ENCODE data around the gene CRTAC1. TPM values are rescaled to one million over a fixed set of nuclear protein-coding genes. Genes with fewer than 3 reads are reported as not detected.

CRTAC1 gene
- polyA plus RNA-seq, 1 of the 3 experiments (the other 2 are of a cell fraction) = 0.05 TPM

- 17% methylated on average over 7 of the region's 7 CpGs for WGBS (ENCODE audit: low lambda C conversion rate)
- Histone ChIP-seq H3K36me3 (replicated peaks in 1 of 2; ENCODE audit: control insufficient read depth in 1 of 2, insufficient read depth in 2 of 2, low read length in 1 of 2) (no peaks in the 10 kb centered on the region), H4K20me1 (ENCODE audit: insufficient read depth) (no peaks in the 10 kb centered on the region), H3K9me3 (no peaks in the 10 kb centered on the region), H3F3A (replicated peaks; ENCODE audit: insufficient read depth) (no peaks in the 10 kb centered on the region), H3K27me3 (ENCODE audit: insufficient read depth) (peaks cover 5% of the 10 kb centered on the region; the same call in 1 of the 2 replicates), H3K79me2 (ENCODE audit: insufficient read depth) (no peaks in the 10 kb centered on the region), H3K4me3 (ENCODE audit: low read depth in 2 of 2, low read length in 1 of 2) (no peak overlapping the region), H3K4me1 (ENCODE audit: control insufficient read depth in 1 of 2, insufficient read depth in 2 of 2, low read depth in 1 of 2, low read length in 1 of 2) (peaks cover 0 to 2% of the 10 kb centered on the region in 2 experiments; a peak in 1 of 4 replicates), H2AFZ (ENCODE audit: low read depth) (no peak overlapping the region), H3K4me2 (no peak overlapping the region), H3K9me2 (no peaks in the 10 kb centered on the region), H3K27ac (ENCODE audit: low read depth in 2 of 2, low read length in 1 of 2) (no peak overlapping the region), H3K9ac (no peak overlapping the region)
- no peak for DNase-seq
- CTCF ChIA-PET = interaction anchor here (1.1 to 9.7 kb wide), 13 partner anchors 13 to 272 kb away, joined by 3 to 319 read pairs (median 8); partner anchors contain the start of gene CRTAC1
- TF ChIP-seq USF1 (IDR thresholded peaks at IDR 0.05; ENCODE audit: borderline replicate concordance, low read depth) (no peak), NFIC (IDR thresholded peaks at IDR 0.05; ENCODE audit: borderline replicate concordance) (no peak), EZH2phosphoT487 (IDR thresholded peaks at IDR 0.05; ENCODE audit: borderline replicate concordance, low read depth) (no peak), IRF3 (IDR thresholded peaks at IDR 0.05; ENCODE audit: low read depth, low read length) (no peak), RCOR1 (IDR thresholded peaks at IDR 0.05; ENCODE audit: low read length) (no peak), GABPA (IDR thresholded peaks at IDR 0.05; ENCODE audit: low read depth) (no peak), SIN3A (IDR thresholded peaks at IDR 0.05; ENCODE audit: borderline replicate concordance, low read depth, low read length) (no peak), TEAD4 (IDR thresholded peaks at IDR 0.05; ENCODE audit: borderline replicate concordance, insufficient read depth) (no peak), GATA2 (CRISPR knock-in tag; IDR thresholded peaks at IDR 0.05) (no peak), EP300 (IDR thresholded peaks at IDR 0.05; ENCODE audit: borderline replicate concordance in 1 of 2, low read depth in 1 of 2, low read length in 1 of 2) (no peak), ZBTB33 (IDR thresholded peaks at IDR 0.05; ENCODE audit: borderline replicate concordance, low read depth) (no peak), MAX (IDR thresholded peaks at IDR 0.05; ENCODE audit: low read depth) (no peak), FOXJ3 (CRISPR knock-in tag; IDR thresholded peaks at IDR 0.05) (no peak), PBX3 (IDR thresholded peaks at IDR 0.05) (no peak), FOSL2 (IDR thresholded peaks at IDR 0.05; ENCODE audit: borderline replicate concordance, low read depth) (no peak), TCF12 (IDR thresholded peaks at IDR 0.05) (no peak), REST (IDR thresholded peaks at IDR 0.05; ENCODE audit: low read depth, low read length) (no peak)
- POLR2A ChIA-PET = interaction anchor here (1.2 kb wide), 1 partner anchor 88 kb away, joined by 3 read pairs; the partner anchor contains the start of gene R3HCC1L
Measured at GRCh38 chr10:98047009-98047741, 16.8 kb upstream of the CRTAC1 start.
